ENCODE results near the gene ZNF19. TPM values are rescaled to one million over a fixed set of nuclear protein-coding genes. Genes with fewer than 3 reads are reported as not detected.

ZNF19 gene
- total and polyA plus RNA-seq, 2 of the 8 experiments (the other 6 are each of a cell fraction or from before 2014, with no cell fraction given), result 1.5 to 3.5 TPM

DNA sequence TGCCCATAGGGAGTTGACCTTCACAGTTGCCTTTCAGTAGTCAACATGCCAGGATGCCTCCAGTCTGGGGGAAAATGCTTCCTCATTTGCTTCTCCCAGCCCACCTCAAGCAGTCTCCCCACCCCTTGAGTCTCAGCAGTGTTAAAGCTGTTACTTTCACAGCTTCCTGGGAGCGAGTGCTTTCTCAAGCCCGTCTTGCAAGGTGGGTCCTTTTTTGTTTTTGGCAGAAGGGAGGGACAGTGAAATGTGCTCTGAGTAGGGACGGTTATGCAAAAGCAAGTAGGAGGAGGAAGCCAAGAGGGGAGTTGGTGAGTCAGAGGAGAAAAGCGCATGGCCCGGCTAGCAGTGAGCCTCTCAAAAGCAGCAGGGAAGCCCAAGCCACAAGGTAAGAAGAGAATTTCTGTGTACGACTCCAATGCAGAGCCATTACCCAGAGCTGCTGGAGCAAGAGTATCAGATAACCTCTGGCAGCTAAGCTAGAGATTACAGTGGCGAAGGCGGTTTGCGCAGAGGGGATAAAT lies 37.0 kb upstream of the ZNF19 start, which contains the start of gene CHST4 (continued):
- TF ChIP-seq SIN3A (conservative IDR thresholded peaks at IDR 0.05 in 1 of 2, IDR thresholded peaks at IDR 0.05 in 1 of 2; ENCODE audit: low read depth in 1 of 2, low read length in 2 of 2) (peak in 1 of 2 experiments; percentile 78; a peak in 2 of 4 replicates), SUZ12 (IDR thresholded peaks at IDR 0.05; ENCODE audit: low read length) (no peak), RNF2 (IDR thresholded peaks at IDR 0.05; ENCODE audit: borderline replicate concordance, low read depth, low read length, missing control alignments, poor library complexity, severe bottlenecking) (no peak), TAF1 (IDR thresholded peaks at IDR 0.05; ENCODE audit: low read depth, low read length) (peak; percentile 83), GABPA (IDR thresholded peaks at IDR 0.05; ENCODE audit: borderline replicate concordance, insufficient read depth, low read length) (no peak), YY1 (IDR thresholded peaks at IDR 0.05; ENCODE audit: low read depth, low read length) (peak; percentile 49; the same call in 1 of the 2 replicates), HDAC2 (IDR thresholded peaks at IDR 0.05; ENCODE audit: borderline replicate concordance in 1 of 2, low read depth in 2 of 2, low read length in 2 of 2) (no peak), JUND (IDR thresholded peaks at IDR 0.05; ENCODE audit: low read length) (peak; percentile 93), EZH2 (IDR thresholded peaks at IDR 0.05; ENCODE audit: low read depth, low read length, severe bottlenecking) (no peak), CHD1 (IDR thresholded peaks at IDR 0.05; ENCODE audit: low read depth, low read length) (no peak), ASH2L (IDR thresholded peaks at IDR 0.05; ENCODE audit: low read length) (peak; percentile 92), KDM4A (IDR thresholded peaks at IDR 0.05; ENCODE audit: low read depth, low read length, severe bottlenecking) (no peak), CTBP2 (IDR thresholded peaks at IDR 0.05; ENCODE audit: borderline replicate concordance, insufficient read depth, insufficient read length, low read length) (peak; percentile 66), TBP (IDR thresholded peaks at IDR 0.05; ENCODE audit: low read depth, low read length) (peak; percentile 74)
- TF ChIP-seq, protein P1, sequence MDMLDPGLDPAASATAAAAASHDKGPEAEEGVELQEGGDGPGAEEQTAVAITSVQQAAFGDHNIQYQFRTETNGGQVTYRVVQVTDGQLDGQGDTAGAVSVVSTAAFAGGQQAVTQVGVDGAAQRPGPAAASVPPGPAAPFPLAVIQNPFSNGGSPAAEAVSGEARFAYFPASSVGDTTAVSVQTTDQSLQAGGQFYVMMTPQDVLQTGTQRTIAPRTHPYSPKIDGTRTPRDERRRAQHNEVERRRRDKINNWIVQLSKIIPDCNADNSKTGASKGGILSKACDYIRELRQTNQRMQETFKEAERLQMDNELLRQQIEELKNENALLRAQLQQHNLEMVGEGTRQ (IDR thresholded peaks at IDR 0.05; ENCODE audit: low read length), result no peak
- TF ChIP-seq, protein P2, sequence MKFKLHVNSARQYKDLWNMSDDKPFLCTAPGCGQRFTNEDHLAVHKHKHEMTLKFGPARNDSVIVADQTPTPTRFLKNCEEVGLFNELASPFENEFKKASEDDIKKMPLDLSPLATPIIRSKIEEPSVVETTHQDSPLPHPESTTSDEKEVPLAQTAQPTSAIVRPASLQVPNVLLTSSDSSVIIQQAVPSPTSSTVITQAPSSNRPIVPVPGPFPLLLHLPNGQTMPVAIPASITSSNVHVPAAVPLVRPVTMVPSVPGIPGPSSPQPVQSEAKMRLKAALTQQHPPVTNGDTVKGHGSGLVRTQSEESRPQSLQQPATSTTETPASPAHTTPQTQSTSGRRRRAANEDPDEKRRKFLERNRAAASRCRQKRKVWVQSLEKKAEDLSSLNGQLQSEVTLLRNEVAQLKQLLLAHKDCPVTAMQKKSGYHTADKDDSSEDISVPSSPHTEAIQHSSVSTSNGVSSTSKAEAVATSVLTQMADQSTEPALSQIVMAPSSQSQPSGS (IDR thresholded peaks at IDR 0.05; ENCODE audit: low read length), result no peak

Data from H1 (cell line).